Cardiac fibroblast (primary cell): ENCODE results near the gene HMG20B.

Experiments used
- DNase-seq, 2 donors: peaks; one replicate each; pipeline versions ENCODE4 v3.0.0 to v3.0.0-alpha.2; 2010; ENCODE audit warnings: low read depth in 2 of 2
- H3K4me3 ChIP-seq, 2 donors: replicated peaks in 1 of 2; 1 replicate in 1 of 2; 2 replicates in 1 of 2; pipeline ENCODE4 v1.5.1; 2011; ENCODE audit warnings: low read depth in 2 of 2, low read length in 2 of 2, mild to moderate bottlenecking in 2 of 2, moderate library complexity in 1 of 2
- CTCF ChIP-seq: IDR thresholded peaks from one replicate; pipeline ENCODE4 v1.5.1; 2011; ENCODE audit warnings: low read depth, mild to moderate bottlenecking, low read length, inconsistent platforms

Gene HMG20B

GRCh38 chr19:3537101-3537437 is 35.7 kb upstream of the HMG20B start:
- no peak for DNase-seq
- no peak overlapping the region for H3K4me3 ChIP-seq
- TF ChIP-seq CTCF = no peak

GRCh38 chr19:3537438-3538240 is 35.1 kb upstream of the HMG20B start:
- no peak overlapping the region for H3K4me3 ChIP-seq
- no peak for TF ChIP-seq CTCF
- no peak for DNase-seq

GRCh38 chr19:3538258-3538929 is 34.4 kb upstream of the HMG20B start:
- no peak for TF ChIP-seq CTCF
- no peak overlapping the region for H3K4me3 ChIP-seq
- DNase-seq = no peak

GRCh38 chr19:3538965-3539755 is 33.6 kb upstream of the HMG20B start, which contains the start of gene TEKTIP1:
Gene TEKTIP1 (plus strand): TSS chr19:3539174. CDS start chr19:3539178, 4 bp downstream.
- no peak for DNase-seq
- no peak for TF ChIP-seq CTCF
- no peak within 1 kb of the TSS for H3K4me3 ChIP-seq

- no peak for DNase-seq
- no peak for TF ChIP-seq CTCF
- no peak overlapping the region for H3K4me3 ChIP-seq
These were observed 33.0 kb upstream of the HMG20B start for GRCh38 chr19:3539756-3540118.

GRCh38 chr19:3543150-3544057 is 29.3 kb upstream of the HMG20B start:
- peak in 1 of 2 donors; percentile 37 for DNase-seq
- no peak for TF ChIP-seq CTCF
- H3K4me3 ChIP-seq = no peak overlapping the region
